Endothelial cell of umbilical vein (primary cell): ENCODE data around the gene LRRFIP2. TPM values are rescaled to one million over a fixed set of nuclear protein-coding genes. Genes with fewer than 3 reads are reported as not detected.

Experiments used
- BruUV-seq: library from RNA; stranded (reverse); fragments of 400-500 nt; replicated peaks from 2 replicates; lab custom pipeline; 2021; lab: Mats Ljungman, UMichigan
- CTCF ChIA-PET: fragments of 300-600, 350-600 bp; sonication (Branson Sonifier 250); formaldehyde crosslinking; loops from one replicate; lab custom pipeline; 2021; ENCODE audit warnings: antibody characterized with exemption, inconsistent platforms; lab: Charles Lee
- POLR2A ChIA-PET: fragments of 300-600, 350-600 bp; sonication (Branson Sonifier 250); formaldehyde crosslinking; loops from one replicate; lab custom pipeline; 2021; ENCODE audit warnings: antibody characterized with exemption, inconsistent platforms; lab: Charles Lee
- DNase-seq: peaks from one replicate; pipeline ENCODE4 v3.0.0-alpha.2; 2011; ENCODE audit warnings: low read depth, low spot score
- FAIRE-seq: peaks from 2 replicates; lab custom pipeline; 2011; peaks lifted over from hg19 to GRCh38; lab: Jason Lieb, UNC
- H2AFZ ChIP-seq: 2 replicates; pipeline ENCODE4 v1.6.0; 2012; ENCODE audit warnings: low read depth, low read length, control low read depth, inconsistent platforms
- H3K27ac ChIP-seq: 2 replicates; pipeline ENCODE4 v1.5.1; 2011; ENCODE audit warnings: low read depth, mild to moderate bottlenecking, control low read depth, low read length, moderate library complexity; ENCODE audit not compliant: insufficient read depth
- H3K27me3 ChIP-seq, 2 experiments: 2 replicates each; pipeline versions ENCODE4 v1.6.0 to v1.6.1; 2011; ENCODE audit warnings: low read length in 2 of 2, mixed read lengths in 1 of 2; ENCODE audit not compliant: control insufficient read depth in 2 of 2, insufficient read depth in 2 of 2
- H3K36me3 ChIP-seq, 2 experiments: 2 replicates in 1 of 2; 3 replicates in 1 of 2; pipeline ENCODE4 v1.5.1; 2011; ENCODE audit warnings: low read length in 2 of 2, mild to moderate bottlenecking in 1 of 2, moderate library complexity in 1 of 2; ENCODE audit not compliant: control insufficient read depth in 2 of 2, insufficient read depth in 2 of 2; ENCODE audit errors: extremely low read depth in 1 of 2
- H3K4me1 ChIP-seq: 3 replicates; pipeline ENCODE4 v1.5.1; 2011; ENCODE audit warnings: mild to moderate bottlenecking, low read length; ENCODE audit not compliant: control insufficient read depth, insufficient read depth; ENCODE audit errors: extremely low read depth
- H3K4me2 ChIP-seq: 2 replicates; pipeline ENCODE4 v1.6.1; 2011; ENCODE audit warnings: low read length, control low read depth, mixed read lengths; ENCODE audit not compliant: insufficient read depth
- H3K4me3 ChIP-seq, 3 experiments: fragments of 200-600 bp in 1 of 3; sonication (generic), shearing (Covaris generic) in 1 of 3; replicated peaks in 1 of 3; 2 replicates each; pipeline ENCODE4 v1.5.1; 2011 to 2016; ENCODE audit warnings: control low read depth in 3 of 3, low read length in 3 of 3, mild to moderate bottlenecking in 2 of 3, inconsistent platforms in 1 of 3, low read depth in 1 of 3, moderate library complexity in 1 of 3; ENCODE audit not compliant: insufficient read depth in 1 of 3
- H3K79me2 ChIP-seq: 2 replicates; pipeline ENCODE4 v1.6.0; 2012; ENCODE audit warnings: low read length, inconsistent platforms; ENCODE audit not compliant: control insufficient read depth, insufficient read depth
- H3K9ac ChIP-seq: replicated peaks from 2 replicates; pipeline ENCODE3; 2011; ENCODE audit warnings: low read length, control low read depth; ENCODE audit not compliant: insufficient read depth; ENCODE audit errors: extremely low read depth
- H3K9me1 ChIP-seq: replicated peaks from 3 replicates; pipeline ENCODE4 v1.6.0; 2011; ENCODE audit warnings: mild to moderate bottlenecking, low read length; ENCODE audit not compliant: control insufficient read depth, insufficient read depth; ENCODE audit errors: extremely low read depth
- H3K9me3 ChIP-seq: replicated peaks from 2 replicates; pipeline ENCODE4 v1.5.1; 2012; ENCODE audit warnings: low read length, inconsistent platforms; ENCODE audit not compliant: control insufficient read depth, insufficient read depth
- H4K20me1 ChIP-seq: replicated peaks from 2 replicates; pipeline ENCODE3; 2011; ENCODE audit warnings: mild to moderate bottlenecking, low read length; ENCODE audit not compliant: control insufficient read depth, insufficient read depth; ENCODE audit errors: extremely low read depth
- CTCF ChIP-seq, 2 donors: IDR thresholded peaks; 1 replicate in 1 of 2; 2 replicates in 1 of 2; pipeline ENCODE4 v1.5.1; 2011; ENCODE audit warnings: low read length in 2 of 2, mild to moderate bottlenecking in 2 of 2, moderate library complexity in 2 of 2, control low read depth in 1 of 2, inconsistent platforms in 1 of 2, low read depth in 1 of 2; ENCODE audit not compliant: insufficient read depth in 1 of 2; ENCODE audit errors: extremely low read depth in 1 of 2
- EZH2 ChIP-seq: IDR thresholded peaks from 2 replicates; pipeline ENCODE4 v1.6.1; 2012; ENCODE audit warnings: borderline replicate concordance, low read depth, mild to moderate bottlenecking, moderate library complexity, low read length, inconsistent platforms; ENCODE audit not compliant: severe bottlenecking
- FOS ChIP-seq: IDR thresholded peaks from 2 replicates; pipeline ENCODE4 v1.6.1; 2011; ENCODE audit warnings: mild to moderate bottlenecking, low read length, moderate library complexity, borderline replicate concordance; ENCODE audit not compliant: insufficient read depth
- GATA2 ChIP-seq: IDR thresholded peaks from 2 replicates; pipeline ENCODE4 v1.7.0; 2011; ENCODE audit warnings: low read depth, mild to moderate bottlenecking, moderate library complexity, mixed read lengths, low read length; ENCODE audit not compliant: insufficient read length, insufficient read depth
- JUN ChIP-seq: IDR thresholded peaks from 2 replicates; pipeline ENCODE4 v1.6.1; 2011; ENCODE audit warnings: borderline replicate concordance, low read depth; ENCODE audit not compliant: insufficient read length, insufficient read depth
- MAX ChIP-seq: IDR thresholded peaks from 2 replicates; pipeline ENCODE4 v1.6.1; 2011; ENCODE audit not compliant: insufficient read depth, insufficient read length
- MYC ChIP-seq: IDR thresholded peaks from one replicate; pipeline ENCODE4 v1.6.1; 2011; ENCODE audit warnings: mild to moderate bottlenecking, low read depth, low read length
- POLR2A ChIP-seq: IDR thresholded peaks from 2 replicates; pipeline ENCODE4 v1.6.1; 2012; ENCODE audit warnings: low read depth, mild to moderate bottlenecking, control low read depth, low read length
- POLR2AphosphoS5 ChIP-seq: IDR thresholded peaks from 2 replicates; pipeline ENCODE4 v1.6.1; 2012; ENCODE audit warnings: low read depth, mild to moderate bottlenecking, control low read depth, low read length, moderate library complexity; ENCODE audit not compliant: insufficient read depth
- dilution Hi-C: fragments of 300-500 bp; cut with MboI; formaldehyde crosslinking; loops from one replicate; pipeline ENCODE4 v1.15.0; 2019; ENCODE audit warnings: low sequenced_read_pairs; ENCODE audit not compliant: extremely low pct_ligation_motif_present
- intact Hi-C: fragments of 100-400 bp; cut with micrococcal nuclease; formaldehyde crosslinking; loops from one replicate; pipeline ENCODE4 v1.10.0; 2022
- polyA plus RNA-seq, 4 experiments: library from polyadenylated mRNA; depleted of rRNA in 3 of 4; stranded (reverse) in 3 of 4; unstranded in 1 of 4; fragments of >200 nt; gene quantifications; 2 replicates each; pipeline versions ENCODE4 v1.2.1 to v1.2.3, GENCODE V29; 2011 to 2012; ENCODE audit warnings: missing spikeins in 1 of 4
- total RNA-seq: library from RNA; stranded (reverse); gene quantifications from 2 replicates; pipeline ENCODE4 v1.2.3, GENCODE V29; 2021

The LRRFIP2 gene
- total and polyA plus RNA-seq, 2 donors (not counting 3 experiments of a cell fraction or from before 2014, with no cell fraction given), result 20.8 to 78.9 TPM

- no peak for DNase-seq
- no peak overlapping the region for H3K27ac ChIP-seq
- CTCF ChIA-PET, result interaction anchor here (1.9 kb wide), 1 partner anchor 138 kb away, joined by 5 read pairs; no protein-coding TSS in a partner anchor
- intact Hi-C loops (no loop called here), dilution Hi-C loops (no loop called here)
- POLR2A ChIA-PET, result no interaction called here
- TF ChIP-seq MYC, result no peak
- TF ChIP-seq FOS, result no peak
- no peak for TF ChIP-seq CTCF (IDR thresholded peaks at IDR 0.05; ENCODE audit: extremely low read depth in 1 of 2, insufficient read depth in 1 of 2, low read depth in 1 of 2, low read length in 2 of 2)
- TF ChIP-seq GATA2, result no peak
- TF ChIP-seq POLR2AphosphoS5, result no peak
- TF ChIP-seq JUN, result no peak
- TF ChIP-seq MAX, result no peak
- no peak for TF ChIP-seq POLR2A
- TF ChIP-seq EZH2, result no peak
- no peak overlapping the region for H3K9ac ChIP-seq
- no TSS peak for BruUV-seq
- H3K9me1 ChIP-seq, result no peaks in the 10 kb centered on the region
- no peaks in the 10 kb centered on the region for H3K9me3 ChIP-seq
- H4K20me1 ChIP-seq, result no peaks in the 10 kb centered on the region
- H3K4me3 ChIP-seq, result no peak overlapping the region
- H3K4me2 ChIP-seq, result peak overlapping the region; percentile 0
- no peak for FAIRE-seq
- H3K4me1 ChIP-seq, result peaks cover 13% of the 10 kb centered on the region
- H3K36me3 ChIP-seq, result peaks cover 0 to 2% of the 10 kb centered on the region in 2 experiments
- H3K27me3 ChIP-seq, result no peaks in the 10 kb centered on the region
- H3K79me2 ChIP-seq, result peaks cover 46% of the 10 kb centered on the region
- no peak overlapping the region for H2AFZ ChIP-seq
Measured at GRCh38 chr3:37162501-37163245, 11.7 kb downstream of the LRRFIP2 start.
